Ectodermal cell (in vitro differentiated cells): ENCODE measurements around the gene GALNT13.

Experiments used
- H3K27ac ChIP-seq: 2 replicates; pipeline ENCODE4 v1.7.0; 2013; ENCODE audit warnings: mild to moderate bottlenecking, low read depth, low read length; ENCODE audit not compliant: insufficient read depth, poor library complexity, severe bottlenecking
- H3K27me3 ChIP-seq: 2 replicates; pipeline ENCODE4 v1.7.0; 2013; ENCODE audit warnings: mild to moderate bottlenecking, low read length; ENCODE audit not compliant: insufficient read depth, control insufficient read depth, poor library complexity, severe bottlenecking
- H3K36me3 ChIP-seq: one replicate; pipeline ENCODE4 v1.7.0; 2013; ENCODE audit warnings: low read length; ENCODE audit not compliant: control insufficient read depth, insufficient read depth
- H3K4me1 ChIP-seq: one replicate; pipeline ENCODE4 v1.7.0; 2013; ENCODE audit warnings: low read length; ENCODE audit not compliant: control insufficient read depth, insufficient read depth
- H3K4me3 ChIP-seq: 2 replicates; pipeline ENCODE4 v1.7.0; 2013; ENCODE audit warnings: low read depth, low read length, control low read depth; ENCODE audit not compliant: insufficient read depth
- H3K9me3 ChIP-seq: 2 replicates; pipeline ENCODE4 v1.7.0; 2013; ENCODE audit warnings: mild to moderate bottlenecking, low read length, moderate library complexity; ENCODE audit not compliant: control insufficient read depth
- WGBS, 2 experiments: methylation state at CpG; one replicate each; pipeline ENCODE4 v1.1.7; 2013; ENCODE audit warnings: missing lambda C conversion rate in 2 of 2; 5-methylcytosine and 5-hydroxymethylcytosine counted together

The GALNT13 gene

GRCh38 chr2:154329510-154329909 is 457.8 kb downstream of the GALNT13 start:
- Histone ChIP-seq H3K27me3 (no peaks in the 10 kb centered on the region), H3K27ac (no peak overlapping the region), H3K9me3 (no peaks in the 10 kb centered on the region), H3K4me3 (no peak overlapping the region), H3K36me3 (no peaks in the 10 kb centered on the region), H3K4me1 (no peaks in the 10 kb centered on the region)
- 86% methylated on average over 1 of the region's 1 CpG; no CpG with 5 or more reads in 1 of the 2 experiments for WGBS, 2 experiments

- 74 to 100% methylated on average over 1 of the region's 1 CpG for WGBS, 2 experiments
- Histone ChIP-seq H3K4me1 (no peaks in the 10 kb centered on the region), H3K27ac (no peak overlapping the region), H3K36me3 (no peaks in the 10 kb centered on the region), H3K4me3 (no peak overlapping the region), H3K9me3 (no peaks in the 10 kb centered on the region), H3K27me3 (no peaks in the 10 kb centered on the region)
Observed at GRCh38 chr2:154331784-154332183, 460.1 kb downstream of the GALNT13 start.

- Histone ChIP-seq H3K4me1 (no peaks in the 10 kb centered on the region), H3K36me3 (no peaks in the 10 kb centered on the region), H3K9me3 (no peaks in the 10 kb centered on the region), H3K27ac (no peak overlapping the region), H3K4me3 (no peak overlapping the region), H3K27me3 (no peaks in the 10 kb centered on the region)
- 47 to 54% methylated on average over 1 of the region's 1 CpG for WGBS, 2 experiments
Observed at GRCh38 chr2:154336201-154336600, 464.5 kb downstream of the GALNT13 start.

GRCh38 chr2:154338352-154338967 is 466.7 kb downstream of the GALNT13 start:
- H3K9me3 ChIP-seq, result no peaks in the 10 kb centered on the region
- no peak overlapping the region for H3K27ac ChIP-seq
- no peaks in the 10 kb centered on the region for H3K36me3 ChIP-seq
- 69 to 71% methylated on average over 2 of the region's 3 CpGs for WGBS, 2 experiments
- no peak overlapping the region for H3K4me3 ChIP-seq
- H3K27me3 ChIP-seq, result no peaks in the 10 kb centered on the region
- H3K4me1 ChIP-seq, result no peaks in the 10 kb centered on the region

- H3K4me3 ChIP-seq, result no peak overlapping the region
- no peaks in the 10 kb centered on the region for H3K27me3 ChIP-seq
- no peaks in the 10 kb centered on the region for H3K9me3 ChIP-seq
- no peak overlapping the region for H3K27ac ChIP-seq
- H3K36me3 ChIP-seq, result no peaks in the 10 kb centered on the region
- H3K4me1 ChIP-seq, result no peaks in the 10 kb centered on the region
Observed at GRCh38 chr2:154343282-154343681, 471.6 kb downstream of the GALNT13 start.

- 93 to 95% methylated on average over 3 of the region's 3 CpGs for WGBS, 2 experiments
- Histone ChIP-seq H3K36me3 (no peaks in the 10 kb centered on the region), H3K4me3 (no peak overlapping the region)
Observed at GRCh38 chr2:154350911-154351310, 479.2 kb downstream of the GALNT13 start.

GRCh38 chr2:154361276-154361675 is 489.6 kb downstream of the GALNT13 start:
- Histone ChIP-seq H3K4me3 (no peak overlapping the region), H3K9me3 (no peaks in the 10 kb centered on the region), H3K36me3 (no peaks in the 10 kb centered on the region), H3K27me3 (no peaks in the 10 kb centered on the region), H3K4me1 (no peaks in the 10 kb centered on the region), H3K27ac (no peak overlapping the region)
- WGBS, 2 experiments, result 100% methylated on average over 1 to 2 of the region's 2 CpGs

More at GRCh38 chr2:154350911-154351310, 479.2 kb downstream of the GALNT13 start:
- Histone ChIP-seq H3K27ac (no peak overlapping the region), H3K4me1 (no peaks in the 10 kb centered on the region), H3K9me3 (no peaks in the 10 kb centered on the region), H3K27me3 (no peaks in the 10 kb centered on the region)

- H3K4me3 ChIP-seq, result no peak overlapping the region
- no peaks in the 10 kb centered on the region for H3K36me3 ChIP-seq
- H3K27ac ChIP-seq, result no peak overlapping the region
- no peaks in the 10 kb centered on the region for H3K4me1 ChIP-seq
- H3K27me3 ChIP-seq, result no peaks in the 10 kb centered on the region
- no peaks in the 10 kb centered on the region for H3K9me3 ChIP-seq
- 98% methylated on average over 2 of the region's 2 CpGs for WGBS, 2 experiments
Observed at GRCh38 chr2:154368153-154368552, 496.4 kb downstream of the GALNT13 start.

GRCh38 chr2:154370873-154371272 is 499.2 kb downstream of the GALNT13 start:
- Histone ChIP-seq H3K27me3 (no peaks in the 10 kb centered on the region), H3K4me1 (no peaks in the 10 kb centered on the region), H3K4me3 (no peak overlapping the region), H3K27ac (no peak overlapping the region), H3K36me3 (no peaks in the 10 kb centered on the region), H3K9me3 (no peaks in the 10 kb centered on the region)

GRCh38 chr2:154374416-154374815 is 502.7 kb downstream of the GALNT13 start:
- Histone ChIP-seq H3K4me1 (no peaks in the 10 kb centered on the region), H3K27me3 (no peaks in the 10 kb centered on the region), H3K4me3 (no peak overlapping the region), H3K36me3 (no peaks in the 10 kb centered on the region), H3K9me3 (no peaks in the 10 kb centered on the region), H3K27ac (no peak overlapping the region)
- 96% methylated on average over 1 of the region's 1 CpG; no CpG with 5 or more reads in 1 of the 2 experiments for WGBS, 2 experiments

- Histone ChIP-seq H3K4me1 (no peaks in the 10 kb centered on the region), H3K27ac (no peak overlapping the region), H3K27me3 (no peaks in the 10 kb centered on the region), H3K4me3 (no peak overlapping the region), H3K36me3 (no peaks in the 10 kb centered on the region), H3K9me3 (no peaks in the 10 kb centered on the region)
- WGBS, 2 experiments, result 43 to 44% methylated on average over 7 of the region's 7 CpGs
Observed at GRCh38 chr2:154375579-154375931, 503.8 kb downstream of the GALNT13 start.
